ENCODE results near the gene IRF9. TPM values are rescaled to one million over a fixed set of nuclear protein-coding genes. Genes with fewer than 3 reads are reported as not detected.

Gene IRF9
- total and polyA plus RNA-seq, 2 of the 13 experiments (the other 11 are each of a cell fraction or from before 2014, with no cell fraction given), result 14.9 to 49.7 TPM

DNA sequence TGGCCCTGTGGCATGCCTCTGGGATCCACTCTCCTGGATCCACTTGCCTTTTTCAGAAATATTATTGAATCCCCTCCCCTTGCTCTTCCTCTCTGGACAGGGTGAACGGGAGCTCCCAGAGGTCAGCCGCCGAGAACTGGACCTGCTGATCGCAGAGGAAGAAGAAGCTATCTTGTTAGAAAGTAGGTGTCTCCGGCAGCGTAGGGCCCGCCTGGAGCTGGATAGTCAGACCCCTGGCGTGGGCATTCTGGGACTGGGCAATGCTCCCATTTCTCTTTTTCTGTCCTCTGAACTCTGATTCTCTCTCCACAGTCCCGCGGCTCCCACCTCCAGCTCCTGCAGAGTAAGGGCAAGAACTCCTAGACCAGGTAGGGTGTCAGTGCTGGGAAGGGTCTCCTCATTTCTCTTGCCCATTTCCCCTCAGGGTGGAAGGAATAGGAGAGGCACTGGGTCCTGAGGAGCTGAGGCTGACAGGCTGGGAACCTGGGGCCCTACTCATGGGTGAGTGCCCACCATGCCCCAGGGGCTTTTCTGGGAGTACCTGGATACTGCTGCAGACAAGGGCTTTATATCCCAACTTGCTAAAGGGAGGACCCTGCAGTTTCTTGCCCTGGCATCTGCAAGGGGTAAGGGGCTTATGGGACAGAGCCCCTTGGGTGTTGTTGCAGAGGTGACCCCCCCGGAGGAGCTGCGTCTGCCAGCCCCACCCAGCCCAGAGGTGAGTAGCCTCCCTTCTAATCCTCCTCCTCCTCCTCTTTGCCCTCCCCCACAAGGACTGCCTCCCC, 16.2 kb downstream of the IRF9 start:
- ChIA-PET POLR2A (interaction anchor here (0.8 to 6.7 kb wide), 9 partner anchors 11 to 83 kb away, joined by 3 to 65 read pairs (median 4); partner anchors contain the start of genes CHMP4A, EMC9, IPO4 and IRF9), CTCF (ENCODE audit: low intra/inter-chr PET ratio, low total read pairs) (no interaction called here)
- ATAC-seq (no peak), DNase-seq (ENCODE audit: low spot score) (no peak), FAIRE-seq (no peak)
- peaks cover 41 to 46% of the 10 kb centered on the region in 2 experiments for H3K36me3 ChIP-seq (replicated peaks in 1 of 2; ENCODE audit: control insufficient read depth in 1 of 2, insufficient read depth in 2 of 2, low read length in 2 of 2)
- H2AFZ ChIP-seq (ENCODE audit: low read length), result no peak overlapping the region
- H3K9ac ChIP-seq (ENCODE audit: insufficient read depth, low read depth, low read length), result no peak overlapping the region
- no TSS peak for BruUV-seq (replicated peaks)
- in situ Hi-C loops (cut with HindIII; ENCODE audit: extremely low pct_ligation_motif_present, low pct_unique_long_range_greater_than_20kb) (no loop called here), intact Hi-C loops (cut with micrococcal nuclease; ENCODE audit: unreplicated experiment) (no loop called here)
- no peaks in the 10 kb centered on the region for H3K79me2 ChIP-seq (ENCODE audit: insufficient read depth, low read length)
- WGBS (ENCODE audit: low lambda C conversion rate), result 96% methylated on average over 12 of the region's 12 CpGs
- no peak overlapping the region for H3K4me2 ChIP-seq (ENCODE audit: low read depth, low read length)
- H4K20me1 ChIP-seq (ENCODE audit: insufficient read depth, low read length), result no peaks in the 10 kb centered on the region
- no peaks in the 10 kb centered on the region for H3K4me1 ChIP-seq (ENCODE audit: insufficient read depth, low read length)
- H3K9me3 ChIP-seq (ENCODE audit: low read length), result no peaks in the 10 kb centered on the region
- H3K27me3 ChIP-seq (ENCODE audit: control insufficient read depth in 1 of 2, insufficient read depth in 2 of 2, low read length in 2 of 2), result no peaks in the 10 kb centered on the region
- no peak overlapping the region for H3K27ac ChIP-seq (ENCODE audit: extremely low read length, insufficient read depth, low read length)
- TF ChIP-seq, protein P1, sequence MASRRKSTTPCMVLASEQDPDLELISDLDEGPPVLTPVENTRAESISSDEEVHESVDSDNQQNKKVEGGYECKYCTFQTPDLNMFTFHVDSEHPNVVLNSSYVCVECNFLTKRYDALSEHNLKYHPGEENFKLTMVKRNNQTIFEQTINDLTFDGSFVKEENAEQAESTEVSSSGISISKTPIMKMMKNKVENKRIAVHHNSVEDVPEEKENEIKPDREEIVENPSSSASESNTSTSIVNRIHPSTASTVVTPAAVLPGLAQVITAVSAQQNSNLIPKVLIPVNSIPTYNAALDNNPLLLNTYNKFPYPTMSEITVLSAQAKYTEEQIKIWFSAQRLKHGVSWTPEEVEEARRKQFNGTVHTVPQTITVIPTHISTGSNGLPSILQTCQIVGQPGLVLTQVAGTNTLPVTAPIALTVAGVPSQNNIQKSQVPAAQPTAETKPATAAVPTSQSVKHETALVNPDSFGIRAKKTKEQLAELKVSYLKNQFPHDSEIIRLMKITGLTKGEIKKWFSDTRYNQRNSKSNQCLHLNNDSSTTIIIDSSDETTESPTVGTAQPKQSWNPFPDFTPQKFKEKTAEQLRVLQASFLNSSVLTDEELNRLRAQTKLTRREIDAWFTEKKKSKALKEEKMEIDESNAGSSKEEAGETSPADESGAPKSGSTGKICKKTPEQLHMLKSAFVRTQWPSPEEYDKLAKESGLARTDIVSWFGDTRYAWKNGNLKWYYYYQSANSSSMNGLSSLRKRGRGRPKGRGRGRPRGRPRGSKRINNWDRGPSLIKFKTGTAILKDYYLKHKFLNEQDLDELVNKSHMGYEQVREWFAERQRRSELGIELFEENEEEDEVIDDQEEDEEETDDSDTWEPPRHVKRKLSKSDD (CRISPR knock-in tag; IDR thresholded peaks at IDR 0.05; ENCODE audit: low read depth), result 0 out of 2 replicates have a peak, but pooled peaks have one; percentile 2
- TF ChIP-seq RXRA (CRISPR knock-in tag; IDR thresholded peaks at IDR 0.05) (peak; percentile 3; the same call in 1 of the 2 replicates), RBM39 (IDR thresholded peaks at IDR 0.05; ENCODE audit: low read depth, low read length, poor library complexity, severe bottlenecking) (no peak), NFKB2 (CRISPR knock-in tag; IDR thresholded peaks at IDR 0.05; ENCODE audit: borderline replicate concordance) (peak; percentile 50; the same call in 1 of the 2 replicates), ZNF780A (CRISPR knock-in tag; IDR thresholded peaks at IDR 0.05) (0 out of 2 replicates have a peak, but pooled peaks have one; percentile 21), POLR2G (IDR thresholded peaks at IDR 0.05; ENCODE audit: low read depth, low read length) (peak; percentile 56), AGO2 (optimal IDR thresholded peaks at IDR 0.05; ENCODE audit: low read depth, low read length) (peak; percentile 12)
- TF ChIP-seq, protein P2, sequence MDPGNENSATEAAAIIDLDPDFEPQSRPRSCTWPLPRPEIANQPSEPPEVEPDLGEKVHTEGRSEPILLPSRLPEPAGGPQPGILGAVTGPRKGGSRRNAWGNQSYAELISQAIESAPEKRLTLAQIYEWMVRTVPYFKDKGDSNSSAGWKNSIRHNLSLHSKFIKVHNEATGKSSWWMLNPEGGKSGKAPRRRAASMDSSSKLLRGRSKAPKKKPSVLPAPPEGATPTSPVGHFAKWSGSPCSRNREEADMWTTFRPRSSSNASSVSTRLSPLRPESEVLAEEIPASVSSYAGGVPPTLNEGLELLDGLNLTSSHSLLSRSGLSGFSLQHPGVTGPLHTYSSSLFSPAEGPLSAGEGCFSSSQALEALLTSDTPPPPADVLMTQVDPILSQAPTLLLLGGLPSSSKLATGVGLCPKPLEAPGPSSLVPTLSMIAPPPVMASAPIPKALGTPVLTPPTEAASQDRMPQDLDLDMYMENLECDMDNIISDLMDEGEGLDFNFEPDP (CRISPR knock-in tag; conservative IDR thresholded peaks at IDR 0.05), result no peak
- TF ChIP-seq, protein P3, sequence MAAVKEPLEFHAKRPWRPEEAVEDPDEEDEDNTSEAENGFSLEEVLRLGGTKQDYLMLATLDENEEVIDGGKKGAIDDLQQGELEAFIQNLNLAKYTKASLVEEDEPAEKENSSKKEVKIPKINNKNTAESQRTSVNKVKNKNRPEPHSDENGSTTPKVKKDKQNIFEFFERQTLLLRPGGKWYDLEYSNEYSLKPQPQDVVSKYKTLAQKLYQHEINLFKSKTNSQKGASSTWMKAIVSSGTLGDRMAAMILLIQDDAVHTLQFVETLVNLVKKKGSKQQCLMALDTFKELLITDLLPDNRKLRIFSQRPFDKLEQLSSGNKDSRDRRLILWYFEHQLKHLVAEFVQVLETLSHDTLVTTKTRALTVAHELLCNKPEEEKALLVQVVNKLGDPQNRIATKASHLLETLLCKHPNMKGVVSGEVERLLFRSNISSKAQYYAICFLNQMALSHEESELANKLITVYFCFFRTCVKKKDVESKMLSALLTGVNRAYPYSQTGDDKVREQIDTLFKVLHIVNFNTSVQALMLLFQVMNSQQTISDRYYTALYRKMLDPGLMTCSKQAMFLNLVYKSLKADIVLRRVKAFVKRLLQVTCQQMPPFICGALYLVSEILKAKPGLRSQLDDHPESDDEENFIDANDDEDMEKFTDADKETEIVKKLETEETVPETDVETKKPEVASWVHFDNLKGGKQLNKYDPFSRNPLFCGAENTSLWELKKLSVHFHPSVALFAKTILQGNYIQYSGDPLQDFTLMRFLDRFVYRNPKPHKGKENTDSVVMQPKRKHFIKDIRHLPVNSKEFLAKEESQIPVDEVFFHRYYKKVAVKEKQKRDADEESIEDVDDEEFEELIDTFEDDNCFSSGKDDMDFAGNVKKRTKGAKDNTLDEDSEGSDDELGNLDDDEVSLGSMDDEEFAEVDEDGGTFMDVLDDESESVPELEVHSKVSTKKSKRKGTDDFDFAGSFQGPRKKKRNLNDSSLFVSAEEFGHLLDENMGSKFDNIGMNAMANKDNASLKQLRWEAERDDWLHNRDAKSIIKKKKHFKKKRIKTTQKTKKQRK (IDR thresholded peaks at IDR 0.05; ENCODE audit: low read length), result no peak
- no peak overlapping the region for H3K4me3 ChIP-seq (replicated peaks in 1 of 3; ENCODE audit: insufficient read depth in 1 of 3, low read depth in 2 of 3, low read length in 3 of 3)

All from HepG2 (cell line).